K562 (cell line): ENCODE results near the gene DYNLL1. TPM values are rescaled to one million over a fixed set of nuclear protein-coding genes. Genes with fewer than 3 reads are reported as not detected.

Experiments
- ATF6 ChIP-seq: sonication (generic); formaldehyde crosslinking; IDR thresholded peaks from 2 replicates; pipeline ENCODE4 v1.4.0; 2020; ENCODE audit warnings: mild to moderate bottlenecking, missing genetic modification reagents
- BRF1 ChIP-seq: IDR thresholded peaks from 3 replicates; pipeline ENCODE4 v1.6.1; 2011; ENCODE audit warnings: borderline replicate concordance, mild to moderate bottlenecking; ENCODE audit not compliant: insufficient read length; ENCODE audit errors: extremely low read depth
- CXXC5 ChIP-seq: fragments of 250-450 bp; sonication (Bioruptor Pico); IDR thresholded peaks from 2 replicates; pipeline ENCODE4 v1.8.0; 2022; ENCODE audit warnings: inconsistent platforms, mild to moderate bottlenecking, moderate library complexity
- FIP1L1 ChIP-seq: fragments of 200-400 bp; formaldehyde crosslinking; IDR thresholded peaks from 2 replicates; pipeline ENCODE4 v1.6.1; 2018; ENCODE audit warnings: mild to moderate bottlenecking, low read depth, low read length; ENCODE audit not compliant: poor library complexity, severe bottlenecking
- FOXJ3 ChIP-seq: sonication (generic); formaldehyde crosslinking; IDR thresholded peaks from 2 replicates; pipeline ENCODE4 v1.4.0; 2020; ENCODE audit warnings: mild to moderate bottlenecking, missing genetic modification reagents
- HLTF ChIP-seq: fragments of 450-650 bp; IDR thresholded peaks from 2 replicates; pipeline ENCODE4 v1.6.1; 2016
- PHB ChIP-seq: fragments of 250-450 bp; sonication (Bioruptor Pico); IDR thresholded peaks from 2 replicates; pipeline ENCODE4 v1.5.0; 2021
- SPI1 ChIP-seq: IDR thresholded peaks from 2 replicates; pipeline ENCODE4 v1.6.1; 2011; ENCODE audit warnings: low read depth, low read length, control low read depth, borderline replicate concordance
- ZBTB1 ChIP-seq: sonication (generic); formaldehyde crosslinking; IDR thresholded peaks from 2 replicates; pipeline ENCODE4 v1.8.1; 2023; ENCODE audit warnings: missing genetic modification reagents, low read depth, mild to moderate bottlenecking, borderline replicate concordance
- ZBTB12 ChIP-seq: fragments of 250-450 bp; sonication (Bioruptor Pico); IDR thresholded peaks from 2 replicates; pipeline ENCODE4 v1.4.0; 2020
- ZBTB40 ChIP-seq, 2 experiments: fragments of 450-650 bp in 1 of 2; sonication (generic) in 1 of 2; formaldehyde crosslinking in 1 of 2; IDR thresholded peaks; 2 replicates each; pipeline versions ENCODE4 v1.7.1 to v1.9.0; 2016 to 2022; ENCODE audit warnings: inconsistent platforms in 1 of 2, mild to moderate bottlenecking in 1 of 2, missing genetic modification reagents in 1 of 2
- ZNF277 ChIP-seq: fragments of 250-450 bp; sonication (Bioruptor Pico); IDR thresholded peaks from 2 replicates; pipeline ENCODE4 v1.8.0; 2022; ENCODE audit warnings: inconsistent platforms, mild to moderate bottlenecking, moderate library complexity, borderline replicate concordance
- ZNF644 ChIP-seq: fragments of 200-800 bp; sonication (Bioruptor generic); IDR thresholded peaks from 2 replicates; pipeline ENCODE4 v1.6.1; 2016; ENCODE audit warnings: low read depth, missing genetic modification characterization, missing compliant biosample characterization
- polyA plus RNA-seq, 8 experiments: library from polyadenylated mRNA; depleted of rRNA in 4 of 8; stranded (reverse) in 5 of 8; unstranded in 3 of 8; fragments of >200 nt; fragmentation: Nextera tagmentation in 2 of 8; fragmentation: Illumina TruSeq in 1 of 8; extraction: Ambion mirVana in 2 of 8; extraction: Trizol in 1 of 8; gene quantifications; 2 replicates each; pipeline versions ENCODE4 v1.2.1 to v1.2.3, GENCODE V29; 2011 to 2014; ENCODE audit warnings: inconsistent platforms in 1 of 8, missing spikeins in 1 of 8
- total RNA-seq, 7 experiments: library from RNA; depleted of rRNA in 6 of 7; stranded (reverse); fragments of >200 nt in 6 of 7; fragmentation: Illumina TruSeq in 2 of 7; extraction: Trizol in 2 of 7; gene quantifications; 2 replicates each; pipeline versions ENCODE4 v1.2.1 to v1.2.3, GENCODE V29; 2011 to 2021; ENCODE audit warnings: low replicate concordance in 1 of 7

The DYNLL1 gene
- total and polyA plus RNA-seq, 9 of the 15 experiments (the other 6 are each of a cell fraction or from before 2014, with no cell fraction given), result 303 to 1,112 (median 468) TPM

GRCh38 chr12:120468821-120469449, 27.0 kb upstream of the DYNLL1 start (continued):
- TF ChIP-seq ATF6, result no peak
- no peak for TF ChIP-seq ZBTB40 (IDR thresholded peaks at IDR 0.05)
- no peak for TF ChIP-seq ZBTB40 (CRISPR knock-in tag; IDR thresholded peaks at IDR 0.05)
- peak; percentile 66; the same call in 1 of the 2 replicates for TF ChIP-seq SPI1
- TF ChIP-seq HLTF, result no peak
- TF ChIP-seq ZNF644, result no peak
- no peak for TF ChIP-seq ZNF277 (CRISPR knock-in tag)
- TF ChIP-seq FIP1L1, result peak; percentile 44
- TF ChIP-seq ZBTB12 (CRISPR knock-in tag), result no peak
- 0 out of 2 replicates have a peak, but pooled peaks have one; percentile 39 for TF ChIP-seq PHB
- no peak for TF ChIP-seq CXXC5
- TF ChIP-seq ZBTB1, result peak; percentile 36; the same call in 1 of the 2 replicates
- TF ChIP-seq BRF1, result no peak
- no peak for TF ChIP-seq FOXJ3 (CRISPR knock-in tag)
